ENCODE results near the gene ABCC4.

GRCh38 chr13:95275322-95276036, 25.8 kb downstream of the ABCC4 start:
- no peak for TF ChIP-seq CTCF (IDR thresholded peaks at IDR 0.05 in 2 of 3, conservative IDR thresholded peaks at IDR 0.05 in 1 of 3; ENCODE audit: borderline replicate concordance in 1 of 3, insufficient read depth in 1 of 3, low read depth in 2 of 3, low read length in 2 of 3)
- no peak for TF ChIP-seq CBX3 (IDR thresholded peaks at IDR 0.05; ENCODE audit: low read depth)
- no peak for TF ChIP-seq CEBPB (IDR thresholded peaks at IDR 0.05; ENCODE audit: low read depth)
- no peak for TF ChIP-seq POLR2A (IDR thresholded peaks at IDR 0.05; ENCODE audit: borderline replicate concordance, extremely low read depth, insufficient read depth, insufficient read length)
- no peak for TF ChIP-seq EZH2 (IDR thresholded peaks at IDR 0.05)
- TF ChIP-seq SP1 (IDR thresholded peaks at IDR 0.05; ENCODE audit: low read depth), result no peak
- TF ChIP-seq ZFX (IDR thresholded peaks at IDR 0.05), result no peak
- no peak for TF ChIP-seq ZNF274 (IDR thresholded peaks at IDR 0.05; ENCODE audit: low read depth, low read length)
- TF ChIP-seq ZBTB33 (IDR thresholded peaks at IDR 0.05; ENCODE audit: extremely low read depth, insufficient replicate concordance, low read length), result no peak
- TF ChIP-seq FOSL1 (IDR thresholded peaks at IDR 0.05; ENCODE audit: low read depth), result no peak
- no peak for TF ChIP-seq RAD21 (IDR thresholded peaks at IDR 0.05; ENCODE audit: low read depth)
- TF ChIP-seq EZH2phosphoT487 (IDR thresholded peaks at IDR 0.05; ENCODE audit: borderline replicate concordance), result no peak
- TF ChIP-seq POLR2AphosphoS5 (IDR thresholded peaks at IDR 0.05; ENCODE audit: low read depth, low read length), result no peak
- TF ChIP-seq MAX (IDR thresholded peaks at IDR 0.05), result no peak
